K562 (cell line): Measurements from ENCODE around the gene FARP1. TPM values are rescaled to one million over a fixed set of nuclear protein-coding genes. Genes with fewer than 3 reads are reported as not detected.

Experiments
- CREB5 ChIP-seq: fragments of 250-450 bp; sonication (Bioruptor Pico); IDR thresholded peaks from 2 replicates; pipeline ENCODE4 v1.5.0; 2020; ENCODE audit warnings: mild to moderate bottlenecking
- ESRRA ChIP-seq: fragments of 450-650 bp; IDR thresholded peaks from 2 replicates; pipeline ENCODE4 v1.6.1; 2014; ENCODE audit warnings: low read depth, mild to moderate bottlenecking, moderate library complexity, borderline replicate concordance
- ETV6 ChIP-seq, 3 experiments: fragments of 150-350 bp in 1 of 3; sonication (generic) in 1 of 3; formaldehyde crosslinking in 1 of 3; IDR thresholded peaks; 2 replicates each; pipeline versions ENCODE4 v1.6.1 to v1.8.0; 2014 to 2022; ENCODE audit warnings: borderline replicate concordance in 2 of 3, low read depth in 2 of 3, antibody characterized with exemption in 1 of 3, low read length in 1 of 3, mild to moderate bottlenecking in 1 of 3, missing genetic modification reagents in 1 of 3
- GABPB1 ChIP-seq: sonication (generic); formaldehyde crosslinking; IDR thresholded peaks from 2 replicates; pipeline ENCODE4 v1.8.0; 2022; ENCODE audit warnings: mild to moderate bottlenecking, missing genetic modification reagents
- HBP1 ChIP-seq: fragments of 450-650 bp; formaldehyde crosslinking; IDR thresholded peaks from 2 replicates; pipeline ENCODE4 v1.4.0; 2022; ENCODE audit warnings: missing genetic modification characterization
- IRF1 ChIP-seq: sonication (generic); formaldehyde crosslinking; IDR thresholded peaks from 2 replicates; pipeline ENCODE4 v1.8.0; 2022; ENCODE audit warnings: missing genetic modification reagents, mild to moderate bottlenecking, borderline replicate concordance
- MAX ChIP-seq: sonication (generic); formaldehyde crosslinking; IDR thresholded peaks from 2 replicates; pipeline ENCODE4 v1.9.0; 2022; ENCODE audit warnings: mild to moderate bottlenecking, missing genetic modification reagents
- NEUROD1 ChIP-seq: fragments of 150-350 bp; IDR thresholded peaks from 2 replicates; pipeline ENCODE4 v1.6.1; 2014; ENCODE audit warnings: borderline replicate concordance, low read length, low read depth; ENCODE audit not compliant: partially characterized antibody
- NR2C1 ChIP-seq, 2 experiments: fragments of 450-650 bp; IDR thresholded peaks; 2 replicates each; pipeline ENCODE4 v1.6.1; 2017; ENCODE audit warnings: mild to moderate bottlenecking in 2 of 2, antibody characterized with exemption in 1 of 2, inconsistent platforms in 1 of 2, missing compliant biosample characterization in 1 of 2, missing genetic modification characterization in 1 of 2
- PHF20 ChIP-seq: fragments of 450-650 bp; IDR thresholded peaks from 2 replicates; pipeline ENCODE4 v1.6.1; 2018; ENCODE audit not compliant: partially characterized antibody
- PHF21A ChIP-seq: fragments of 450-650 bp; IDR thresholded peaks from 2 replicates; pipeline ENCODE4 v1.6.1; 2017; ENCODE audit warnings: low read depth, borderline replicate concordance
- POLR2G ChIP-seq: fragments of 200-400 bp; formaldehyde crosslinking; IDR thresholded peaks from 2 replicates; pipeline ENCODE4 v1.6.1; 2017; ENCODE audit warnings: low read depth, mild to moderate bottlenecking, antibody characterized with exemption, low read length, moderate library complexity
- POLR3A ChIP-seq: IDR thresholded peaks from 2 replicates; pipeline ENCODE4 v1.6.1; 2011; ENCODE audit warnings: borderline replicate concordance, mild to moderate bottlenecking, moderate library complexity; ENCODE audit not compliant: insufficient read length, insufficient read depth; ENCODE audit errors: extremely low read depth
- POU5F1 ChIP-seq: fragments of 150-350 bp; IDR thresholded peaks from 2 replicates; pipeline ENCODE4 v1.6.1; 2014; ENCODE audit warnings: borderline replicate concordance, low read length, low read depth, mild to moderate bottlenecking; ENCODE audit not compliant: partially characterized antibody
- RCOR1 ChIP-seq, 2 experiments: IDR thresholded peaks; 2 replicates each; pipeline ENCODE4 v1.6.1; 2012; ENCODE audit warnings: low read depth in 2 of 2, low read length in 2 of 2, borderline replicate concordance in 1 of 2, improper control_type of control experiment in 1 of 2
- TFAP4 ChIP-seq: sonication (generic); formaldehyde crosslinking; IDR thresholded peaks from 2 replicates; pipeline ENCODE4 v1.8.0; 2022; ENCODE audit warnings: missing genetic modification reagents, mild to moderate bottlenecking, moderate library complexity, borderline replicate concordance
- VEZF1 ChIP-seq: fragments of 200-800 bp; sonication (Bioruptor generic); IDR thresholded peaks from 2 replicates; pipeline ENCODE4 v1.6.1; 2017; ENCODE audit warnings: missing genetic modification characterization, missing compliant biosample characterization
- ZNF830 ChIP-seq: fragments of 250-450 bp; sonication (Bioruptor Pico); IDR thresholded peaks from 2 replicates; pipeline ENCODE4 v1.5.0; 2021; ENCODE audit warnings: mild to moderate bottlenecking
- polyA plus RNA-seq, 8 experiments: library from polyadenylated mRNA; depleted of rRNA in 4 of 8; stranded (reverse) in 5 of 8; unstranded in 3 of 8; fragments of >200 nt; fragmentation: Nextera tagmentation in 2 of 8; fragmentation: Illumina TruSeq in 1 of 8; extraction: Ambion mirVana in 2 of 8; extraction: Trizol in 1 of 8; gene quantifications; 2 replicates each; pipeline versions ENCODE4 v1.2.1 to v1.2.3, GENCODE V29; 2011 to 2014; ENCODE audit warnings: inconsistent platforms in 1 of 8, missing spikeins in 1 of 8
- total RNA-seq, 7 experiments: library from RNA; depleted of rRNA in 6 of 7; stranded (reverse); fragments of >200 nt in 6 of 7; fragmentation: Illumina TruSeq in 2 of 7; extraction: Trizol in 2 of 7; gene quantifications; 2 replicates each; pipeline versions ENCODE4 v1.2.1 to v1.2.3, GENCODE V29; 2011 to 2021; ENCODE audit warnings: low replicate concordance in 1 of 7

FARP1 gene
- total and polyA plus RNA-seq, 9 of the 15 experiments (the other 6 are each of a cell fraction or from before 2014, with no cell fraction given): 0.03 to 0.29 (median 0.05) TPM; not detected in 3

- peak; percentile 51; the same call in 1 of the 2 replicates for TF ChIP-seq POLR2G
- TF ChIP-seq HBP1 (CRISPR knock-in tag): no peak
- TF ChIP-seq NR2C1 (IDR thresholded peaks at IDR 0.05): peak; percentile 73
- peak; percentile 84 for TF ChIP-seq NR2C1 (tag; IDR thresholded peaks at IDR 0.05)
- peak; percentile 67; the same call in 1 of the 2 replicates for TF ChIP-seq ESRRA
- TF ChIP-seq TFAP4 (CRISPR knock-in tag): peak; percentile 50; the same call in 1 of the 2 replicates
- TF ChIP-seq POLR3A: no peak
- TF ChIP-seq PHF21A: no peak
- TF ChIP-seq IRF1: no peak
- TF ChIP-seq NEUROD1: peak; percentile 29
- TF ChIP-seq ZNF830 (CRISPR knock-in tag): no peak
- TF ChIP-seq GABPB1 (CRISPR knock-in tag): peak; percentile 79
- TF ChIP-seq MAX: peak; percentile 54; the same call in 1 of the 2 replicates
- no peak for TF ChIP-seq PHF20
- peak in 1 of 2 experiments; percentile 55; a peak in 1 of 4 replicates for TF ChIP-seq ETV6 (IDR thresholded peaks at IDR 0.05; ENCODE audit: borderline replicate concordance in 1 of 2, low read depth in 2 of 2, low read length in 1 of 2)
- no peak for TF ChIP-seq ETV6 (CRISPR knock-in tag; IDR thresholded peaks at IDR 0.05; ENCODE audit: borderline replicate concordance)
- TF ChIP-seq RCOR1 (IDR thresholded peaks at IDR 0.05; ENCODE audit: borderline replicate concordance in 1 of 2, low read depth in 2 of 2, low read length in 2 of 2): peak in 1 of 2 experiments; percentile 56; a peak in 1 of 4 replicates
- TF ChIP-seq VEZF1 (CRISPR knock-in tag): peak; percentile 70
- TF ChIP-seq CREB5 (CRISPR knock-in tag): no peak
- TF ChIP-seq POU5F1: no peak
Observed at GRCh38 chr13:98476538-98476966, 333.7 kb downstream of the FARP1 start (continued).
